Inflammatory macrophage treated with lipopolysaccharide for 4 hours (primary cell): ENCODE measurements around the gene ZBTB7B.

ENCODE experiments used
- DNase-seq: peaks from one replicate; pipeline ENCODE4 v3.0.0-alpha.2; 2020

The ZBTB7B gene

DNA sequence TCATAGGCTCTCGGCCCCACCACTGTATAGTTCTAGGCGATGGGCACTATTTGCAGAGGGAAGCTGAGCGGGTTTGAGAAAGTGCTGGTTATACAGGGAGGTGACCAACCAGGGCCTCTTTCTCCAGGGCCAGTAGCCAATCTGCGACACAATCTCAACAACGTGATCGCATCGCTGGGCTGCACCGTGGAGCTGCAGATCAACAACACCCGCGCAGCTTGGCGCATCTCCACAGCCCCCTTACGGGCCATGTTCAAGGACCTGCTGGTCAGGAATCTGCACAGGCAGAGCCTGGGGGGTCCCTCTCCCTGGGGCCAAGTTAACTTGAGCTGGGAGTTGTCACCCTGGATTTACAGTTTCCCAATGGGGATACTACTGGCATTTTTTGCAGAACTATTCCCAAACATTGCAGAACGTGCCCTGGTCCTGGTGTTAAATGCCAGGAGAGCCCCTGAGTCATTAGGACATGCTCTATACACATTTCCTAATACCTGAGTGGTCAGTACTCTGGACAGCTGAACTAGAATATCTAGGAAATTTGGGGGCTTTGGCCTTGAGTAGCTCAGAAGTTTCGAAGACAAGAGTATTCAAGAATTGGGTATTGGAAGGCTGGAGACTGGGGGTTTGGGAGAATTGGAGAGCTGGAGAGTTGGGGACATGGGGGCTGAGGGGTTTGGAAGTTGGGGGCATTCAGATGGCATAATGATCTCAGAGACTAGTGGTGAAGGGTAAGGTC is 37.9 kb downstream of the ZBTB7B start:
- DNase-seq = no peak

DNA sequence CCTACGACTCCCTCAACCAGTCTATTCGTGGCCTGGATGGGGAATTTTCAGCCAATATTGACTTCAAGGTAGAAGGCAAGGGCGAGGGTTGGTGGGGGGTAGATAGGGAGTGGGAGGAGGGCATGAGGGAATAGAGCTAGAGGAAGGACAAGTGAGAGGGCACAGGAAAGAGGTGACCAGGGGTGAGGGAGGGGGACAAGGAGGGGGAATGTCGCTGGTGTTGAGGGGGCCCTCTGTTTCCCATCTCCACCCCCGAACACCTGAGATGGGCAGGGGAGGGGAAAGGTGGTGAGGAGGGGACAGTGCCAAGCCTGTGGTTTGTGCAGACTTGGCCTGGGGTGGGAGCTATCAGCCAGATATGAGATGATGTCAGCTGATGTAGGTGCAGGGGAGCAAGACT is 40.2 kb downstream of the ZBTB7B start:
- no peak for DNase-seq

DNA sequence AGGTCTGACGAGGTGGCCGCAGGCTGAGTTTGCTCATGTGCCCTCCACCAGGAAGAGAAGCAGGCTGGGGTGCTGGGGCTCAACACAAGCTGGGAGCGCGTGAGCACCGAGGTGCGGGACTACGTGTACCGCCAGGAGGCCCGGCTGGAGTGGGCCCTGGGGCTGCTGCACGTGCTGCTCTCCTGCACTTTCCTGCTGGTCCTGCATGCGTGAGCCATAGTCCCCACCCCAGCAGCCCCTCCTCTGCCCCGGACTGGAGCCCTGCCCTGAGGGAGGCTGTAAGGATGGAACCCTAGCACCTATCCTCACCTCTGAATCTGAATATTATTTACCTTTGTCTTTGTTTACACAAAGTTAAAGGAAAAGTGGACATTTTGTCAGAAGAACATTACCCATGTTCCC is 40.7 kb downstream of the ZBTB7B start:
- no peak for DNase-seq

DNA sequence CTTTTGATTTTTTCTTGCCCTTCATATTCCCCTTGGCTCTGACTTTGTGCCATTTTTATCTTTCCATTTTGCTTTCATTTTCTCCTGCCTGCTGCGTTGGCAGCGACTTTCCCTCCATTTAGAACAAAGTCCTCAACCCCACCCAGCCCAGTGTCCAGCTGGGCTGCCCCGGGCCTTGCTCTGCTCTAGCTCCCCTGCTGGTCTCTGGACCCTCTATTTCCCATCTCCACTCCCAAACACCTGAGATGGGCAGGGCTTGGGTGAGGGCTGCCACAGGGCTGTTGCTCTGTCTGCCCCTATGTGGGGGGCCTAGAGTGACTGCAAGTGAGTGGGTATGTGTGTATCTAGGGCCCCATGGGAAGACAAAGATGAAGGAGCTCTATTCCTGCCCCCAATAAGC is 41.2 kb downstream of the ZBTB7B start:
- no peak for DNase-seq

DNA sequence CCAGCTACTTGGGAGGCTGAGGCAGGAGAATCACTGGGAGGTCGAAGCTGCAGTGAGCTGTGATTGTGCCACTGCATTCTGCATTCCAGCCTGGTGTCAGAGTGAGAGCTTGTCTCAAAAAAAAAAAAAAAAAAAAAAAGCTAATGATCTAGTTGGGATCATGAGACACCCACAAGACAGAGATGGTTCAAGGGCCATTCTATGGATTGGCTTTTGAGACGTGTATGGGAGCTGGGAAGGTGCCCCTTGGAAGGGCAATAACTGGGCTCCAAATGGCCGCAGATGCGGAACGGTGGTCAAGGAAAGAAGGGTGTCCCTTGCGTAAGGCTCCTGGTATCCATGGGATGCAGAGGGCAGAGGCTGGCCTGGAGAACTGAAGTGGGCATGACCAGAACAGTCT is 41.8 kb downstream of the ZBTB7B start:
- no peak for DNase-seq

DNA sequence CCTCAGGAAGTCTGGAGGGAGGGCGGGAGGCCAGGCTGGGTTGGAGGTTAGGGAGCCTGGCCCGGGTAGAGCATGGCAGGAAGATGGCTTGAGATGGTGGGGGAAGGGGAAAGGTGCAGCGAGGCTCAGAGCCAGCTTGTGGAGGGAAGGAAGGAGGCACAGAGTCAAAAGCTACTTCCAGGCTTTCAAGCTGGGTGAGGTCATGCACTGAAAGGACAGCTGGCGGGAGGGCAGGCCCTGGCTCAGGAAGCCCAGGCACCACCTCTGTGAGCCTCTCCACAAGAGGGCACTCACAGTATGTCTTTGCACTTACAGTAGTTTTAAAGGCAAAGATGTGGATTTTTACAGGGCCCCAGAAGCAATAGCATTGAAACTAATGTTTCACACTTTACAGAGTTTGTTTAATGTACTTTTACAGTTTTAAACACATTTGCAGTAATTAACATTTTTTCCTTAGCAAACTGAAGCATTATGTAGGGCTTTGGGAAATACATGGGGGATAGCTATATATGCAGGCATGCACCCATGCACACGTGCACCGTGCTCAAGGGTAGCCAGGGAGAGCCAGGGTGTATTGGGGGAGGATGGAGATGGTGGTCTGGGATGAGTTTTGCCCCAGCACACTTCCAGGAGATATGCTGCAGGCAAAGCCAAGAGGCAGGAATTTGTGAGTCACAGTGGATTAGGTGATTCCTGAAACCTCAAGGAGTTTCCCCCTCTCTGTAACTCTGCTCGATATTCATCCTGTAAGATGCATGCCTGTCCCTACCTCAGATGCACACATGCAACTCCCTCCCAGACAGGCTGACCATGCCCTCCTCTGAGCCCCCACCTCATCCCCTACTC is 42.4 kb downstream of the ZBTB7B start:
- DNase-seq = peak; percentile 91

DNA sequence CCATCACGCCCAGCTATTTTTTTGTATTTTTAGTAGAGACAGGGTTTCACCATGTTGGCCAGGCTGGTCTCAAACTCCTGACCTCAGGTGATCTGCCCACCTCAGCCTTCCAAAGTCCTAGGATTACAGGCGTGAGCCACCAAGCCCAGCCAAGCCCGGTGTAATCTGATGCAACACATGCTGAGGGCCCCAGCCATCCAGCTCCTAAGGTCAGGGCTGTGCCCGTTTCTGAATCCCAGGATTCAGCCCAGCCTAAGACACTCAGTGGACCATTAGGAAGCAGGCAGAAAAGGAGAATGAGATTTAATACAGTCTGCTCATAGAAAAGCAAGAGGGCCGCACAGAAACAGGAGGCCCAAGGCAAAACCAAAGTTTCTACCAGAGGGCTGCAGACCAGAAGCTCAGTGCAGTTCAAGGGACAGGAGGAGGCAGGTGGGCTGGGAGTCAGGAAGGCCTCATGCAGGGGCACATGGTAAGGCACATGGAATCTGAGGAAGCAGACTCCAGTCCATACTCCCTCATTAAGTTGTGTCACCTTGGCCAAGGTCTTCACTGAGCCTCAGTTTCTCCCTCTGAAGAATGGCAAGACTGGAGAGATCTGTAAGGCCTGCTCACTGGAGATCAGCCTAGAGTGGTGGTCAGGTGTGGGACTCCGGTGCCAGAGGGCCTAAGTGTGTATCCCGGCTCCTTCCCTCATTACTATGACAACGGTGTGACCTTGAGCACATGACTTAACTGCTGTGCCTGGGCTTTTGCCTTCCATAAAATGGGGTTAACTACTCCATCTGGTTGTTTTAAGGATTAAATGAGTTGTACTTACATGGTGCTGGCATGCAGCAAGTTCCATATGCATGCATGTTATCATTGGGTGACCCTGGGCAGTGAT is 46.1 kb downstream of the ZBTB7B start:
- DNase-seq = no peak

DNA sequence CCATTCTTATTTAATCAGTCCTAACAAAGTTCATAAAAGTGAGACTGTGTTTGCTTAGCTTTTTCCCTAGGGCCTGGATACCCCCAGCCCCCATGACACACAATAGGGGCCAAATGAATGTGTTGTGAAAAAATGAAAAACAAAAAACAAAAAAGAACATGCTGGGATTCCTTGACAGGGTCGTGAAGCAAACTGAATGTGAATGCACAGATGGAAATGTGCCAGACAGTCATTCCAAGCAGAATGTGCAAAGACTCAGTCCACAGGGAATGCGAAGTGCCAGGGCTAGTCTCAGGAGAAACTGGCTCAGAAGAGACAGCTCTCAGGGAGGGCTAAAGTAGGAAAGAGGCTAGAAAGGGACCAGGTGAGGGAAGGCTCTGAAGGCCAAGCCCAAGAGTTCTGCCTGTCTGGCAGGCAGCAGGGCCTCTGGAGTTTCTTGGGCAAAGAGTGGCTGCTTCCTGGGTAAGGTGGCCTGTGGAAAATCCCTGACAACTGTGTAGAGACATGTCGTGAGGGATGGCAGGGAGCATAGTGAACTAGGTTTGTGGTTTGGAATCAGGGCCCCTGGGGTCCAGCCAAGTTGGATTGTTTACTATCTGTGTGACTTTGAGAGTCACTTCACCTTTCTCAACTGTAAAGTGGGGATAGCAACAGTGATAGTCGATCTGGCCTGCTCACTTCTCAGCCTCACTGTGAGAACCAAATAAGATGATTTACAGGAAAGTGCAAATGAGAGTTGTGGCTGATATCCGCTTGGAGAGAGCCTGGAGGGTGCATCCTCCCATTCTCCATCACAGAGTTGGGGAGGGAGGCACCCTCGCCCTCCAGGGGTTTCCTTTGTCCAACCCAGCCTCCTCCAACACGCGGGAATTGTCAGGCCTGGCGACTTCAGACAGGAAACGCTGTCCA is 47.3 kb downstream of the ZBTB7B start:
- DNase-seq = no peak

DNA sequence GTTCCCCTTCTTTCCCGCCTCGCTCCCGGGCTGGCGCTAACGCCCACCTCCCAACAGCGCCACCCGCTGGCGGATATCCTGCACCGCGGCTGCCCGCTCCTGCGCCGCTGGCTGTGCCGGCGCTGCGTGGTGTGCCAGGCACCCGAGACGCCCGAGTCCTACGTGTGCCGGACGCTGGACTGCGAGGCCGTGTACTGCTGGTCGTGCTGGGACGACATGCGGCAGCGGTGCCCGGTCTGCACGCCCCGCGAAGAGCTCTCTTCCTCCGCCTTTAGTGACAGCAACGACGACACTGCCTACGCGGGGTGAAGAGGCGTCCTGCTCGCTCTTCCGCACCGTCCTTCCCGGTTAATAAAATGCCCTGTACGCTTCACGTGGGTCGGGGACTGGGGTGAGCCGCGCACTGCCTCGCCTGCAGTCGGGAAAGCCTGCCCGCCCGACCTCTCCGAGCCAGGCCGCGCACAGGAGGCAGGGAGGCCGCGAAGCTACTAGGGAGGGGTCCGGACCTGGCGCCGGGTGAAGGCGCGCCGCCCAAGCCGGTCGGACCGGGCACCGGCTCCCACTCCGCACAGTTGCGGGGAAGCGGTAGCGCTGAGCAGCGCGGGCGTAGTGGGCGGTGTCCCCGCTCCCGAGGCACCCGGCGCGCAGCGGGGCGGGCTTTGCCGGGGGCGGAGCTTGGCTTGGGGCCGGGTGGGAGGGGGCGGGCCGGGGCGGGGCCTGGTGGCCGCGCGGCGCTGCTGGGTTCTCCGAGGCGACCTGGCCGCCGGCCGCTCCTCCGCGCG is 48.1 kb downstream of the ZBTB7B start, which contains the start of gene ADAM15:
Gene ADAM15, plus strand, starts transcription at position 757 of the 782 bp plus-strand sequence. CDS start 71 bp downstream, outside the sequence.
- peak; percentile 87 for DNase-seq

DNA sequence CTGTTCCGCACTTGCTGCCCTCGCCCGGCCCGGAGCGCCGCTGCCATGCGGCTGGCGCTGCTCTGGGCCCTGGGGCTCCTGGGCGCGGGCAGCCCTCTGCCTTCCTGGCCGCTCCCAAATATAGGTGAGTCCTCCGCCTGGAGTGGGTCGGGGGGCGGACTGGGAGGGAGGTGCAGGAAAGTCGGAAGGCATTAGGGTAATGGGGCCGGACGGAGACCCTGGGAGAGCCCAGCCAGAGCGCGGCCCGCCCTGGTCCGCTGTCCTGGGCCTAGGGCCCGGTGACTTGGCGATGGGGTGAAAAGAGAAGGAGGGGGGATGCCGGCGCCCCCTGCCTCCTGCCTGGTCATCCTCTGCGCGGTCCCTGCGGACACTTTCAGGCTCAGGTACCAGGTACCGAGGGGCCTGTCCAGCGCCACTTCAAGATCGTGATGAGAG is 48.8 kb downstream of the ZBTB7B start:
- no peak for DNase-seq

DNA sequence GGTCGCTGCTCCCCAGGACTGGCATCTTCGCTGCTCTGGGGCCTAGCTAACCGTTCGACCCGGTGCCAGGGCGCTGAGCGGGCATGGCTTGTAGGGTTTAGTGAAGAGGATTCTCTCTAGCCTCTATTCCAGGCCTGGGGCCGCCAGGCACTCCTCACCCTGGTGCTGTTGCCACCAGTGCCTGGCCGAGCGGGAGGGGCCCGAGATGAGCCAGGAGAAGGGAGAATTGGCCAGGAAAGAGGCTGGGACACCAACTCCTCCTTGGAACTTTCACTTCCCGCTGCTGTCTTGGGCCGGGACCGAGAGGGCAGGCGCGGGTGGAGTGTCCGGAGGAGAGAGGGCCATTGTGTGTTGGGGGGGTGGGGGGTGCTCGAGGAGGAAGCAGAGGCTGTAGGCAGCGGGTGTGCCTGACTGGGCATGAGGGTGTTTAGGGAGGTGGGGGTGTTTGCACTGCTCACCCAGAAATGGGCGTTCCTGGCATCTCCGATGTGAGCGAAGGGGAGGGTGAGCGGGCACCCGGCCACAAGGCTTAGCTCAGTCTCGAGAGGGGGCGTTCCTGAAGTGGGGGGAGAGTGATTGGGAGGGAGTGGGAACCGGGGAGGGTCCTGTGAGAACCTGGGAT is 49.3 kb downstream of the ZBTB7B start:
- DNase-seq = peak; percentile 44

DNA sequence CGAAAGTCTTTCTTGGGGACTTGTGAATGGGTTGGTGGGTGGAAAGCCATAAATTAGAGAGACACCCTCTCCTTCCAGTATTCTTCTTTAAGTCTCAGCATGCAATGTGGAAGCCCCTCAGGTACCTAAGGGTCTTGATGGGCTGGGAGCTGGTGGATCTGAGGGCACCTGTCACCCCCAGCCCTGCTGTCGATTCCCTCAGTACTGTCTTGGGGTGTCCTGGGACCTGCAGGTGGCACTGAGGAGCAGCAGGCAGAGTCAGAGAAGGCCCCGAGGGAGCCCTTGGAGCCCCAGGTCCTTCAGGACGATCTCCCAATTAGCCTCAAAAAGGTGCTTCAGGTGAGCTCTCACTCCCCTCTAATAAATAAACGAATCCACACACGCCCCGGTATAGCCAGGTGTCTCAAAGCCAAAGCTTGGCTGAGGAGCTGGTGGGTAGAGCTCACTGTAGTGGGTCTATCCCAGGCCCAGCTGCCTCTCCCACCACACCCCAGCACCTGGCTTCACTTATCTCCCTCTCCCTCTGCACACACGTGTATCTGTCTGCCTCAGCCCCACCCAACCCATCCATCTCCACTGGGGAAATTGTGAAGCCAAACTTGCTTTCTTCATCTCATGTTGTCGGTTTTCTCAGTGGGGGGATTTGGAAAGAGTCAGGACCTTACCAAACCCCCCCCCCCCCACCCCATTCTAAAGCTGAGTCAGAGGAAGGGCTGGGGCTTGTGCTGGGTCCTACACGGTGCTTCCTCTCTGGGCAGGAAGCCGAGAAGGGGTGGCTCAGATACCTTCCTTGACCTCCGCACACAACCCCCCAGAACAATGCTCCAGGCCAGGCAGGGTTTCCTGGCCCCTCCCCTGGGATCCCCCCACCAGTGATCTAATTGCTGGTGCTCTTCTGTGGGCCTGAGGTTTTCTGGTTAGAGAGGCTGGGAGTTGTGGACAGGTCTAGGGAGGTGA is 50.1 kb downstream of the ZBTB7B start:
- peak; percentile 26 for DNase-seq

DNA sequence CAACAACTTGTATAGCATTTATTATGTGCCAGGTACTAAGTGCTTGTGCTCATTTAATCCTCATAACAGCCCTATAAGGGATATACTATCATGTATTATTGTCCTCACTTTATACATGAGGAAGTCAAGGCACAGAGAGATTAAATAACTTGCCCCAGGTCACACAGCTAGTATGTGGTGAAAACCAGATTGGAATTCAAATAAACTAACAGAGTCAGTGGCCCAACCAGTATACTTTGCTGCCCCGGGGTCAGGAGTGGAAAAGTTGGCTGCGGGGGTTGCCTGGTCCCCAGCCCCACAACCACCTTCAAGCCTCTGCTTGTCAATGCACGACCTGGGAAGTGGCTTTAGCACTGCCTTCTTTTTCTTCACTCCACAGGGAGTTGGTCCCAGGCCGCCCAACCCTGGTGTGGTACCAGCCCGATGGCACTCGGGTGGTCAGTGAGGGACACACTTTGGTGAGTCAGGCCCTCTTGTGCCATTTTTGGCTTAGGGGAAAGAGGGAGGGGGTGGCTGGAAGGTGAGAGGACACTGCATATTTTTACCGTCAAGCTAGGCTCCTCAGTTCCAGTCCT is 51.0 kb downstream of the ZBTB7B start:
- DNase-seq = no peak

DNA sequence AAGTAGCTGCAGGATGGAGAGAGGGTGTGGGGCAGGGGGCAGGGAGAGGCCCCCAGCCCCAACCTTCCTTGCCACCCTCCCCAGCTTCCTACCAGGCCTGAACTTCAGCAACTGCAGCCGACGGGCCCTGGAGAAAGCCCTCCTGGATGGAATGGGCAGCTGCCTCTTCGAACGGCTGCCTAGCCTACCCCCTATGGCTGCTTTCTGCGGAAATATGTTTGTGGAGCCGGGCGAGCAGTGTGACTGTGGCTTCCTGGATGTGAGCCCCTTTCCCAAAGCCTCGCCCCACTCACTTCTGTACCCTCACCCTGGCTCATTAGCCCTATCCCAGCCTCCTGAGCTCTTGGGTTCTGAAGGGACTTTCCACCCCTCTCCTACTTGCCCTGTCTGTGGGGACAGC is 54.5 kb downstream of the ZBTB7B start:
- no peak for DNase-seq

DNA sequence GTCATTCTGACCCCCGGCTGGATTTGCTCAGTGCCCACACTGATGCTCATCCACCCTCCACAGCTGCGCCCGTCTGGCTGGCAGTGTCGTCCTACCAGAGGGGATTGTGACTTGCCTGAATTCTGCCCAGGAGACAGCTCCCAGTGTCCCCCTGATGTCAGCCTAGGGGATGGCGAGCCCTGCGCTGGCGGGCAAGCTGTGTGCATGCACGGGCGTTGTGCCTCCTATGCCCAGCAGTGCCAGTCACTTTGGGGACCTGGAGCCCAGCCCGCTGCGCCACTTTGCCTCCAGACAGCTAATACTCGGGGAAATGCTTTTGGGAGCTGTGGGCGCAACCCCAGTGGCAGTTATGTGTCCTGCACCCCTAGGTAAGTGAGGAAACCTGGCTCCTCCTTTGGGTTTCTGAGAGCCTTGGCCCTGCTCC is 55.2 kb downstream of the ZBTB7B start:
- no peak for DNase-seq

DNA sequence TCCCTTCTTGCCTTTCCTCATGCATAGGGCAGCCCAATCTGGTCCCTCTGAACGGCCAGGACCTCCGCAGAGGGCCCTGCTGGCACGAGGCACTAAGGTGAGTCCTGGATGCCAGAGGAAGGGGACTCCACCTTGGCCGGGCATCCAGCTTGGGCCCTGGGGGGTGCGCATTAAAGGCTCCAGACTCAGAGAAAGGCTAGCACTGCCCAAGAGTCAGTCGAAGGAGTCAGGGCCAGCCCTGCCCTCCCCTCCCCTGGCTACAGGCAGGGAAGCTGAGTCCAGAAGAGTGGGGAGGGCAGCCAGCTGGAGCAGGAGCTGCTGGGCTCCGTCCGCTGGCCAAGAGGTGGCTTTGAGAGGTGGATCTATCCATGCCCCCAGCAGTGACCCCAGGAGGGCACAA is 58.1 kb downstream of the ZBTB7B start:
- no peak for DNase-seq

DNA sequence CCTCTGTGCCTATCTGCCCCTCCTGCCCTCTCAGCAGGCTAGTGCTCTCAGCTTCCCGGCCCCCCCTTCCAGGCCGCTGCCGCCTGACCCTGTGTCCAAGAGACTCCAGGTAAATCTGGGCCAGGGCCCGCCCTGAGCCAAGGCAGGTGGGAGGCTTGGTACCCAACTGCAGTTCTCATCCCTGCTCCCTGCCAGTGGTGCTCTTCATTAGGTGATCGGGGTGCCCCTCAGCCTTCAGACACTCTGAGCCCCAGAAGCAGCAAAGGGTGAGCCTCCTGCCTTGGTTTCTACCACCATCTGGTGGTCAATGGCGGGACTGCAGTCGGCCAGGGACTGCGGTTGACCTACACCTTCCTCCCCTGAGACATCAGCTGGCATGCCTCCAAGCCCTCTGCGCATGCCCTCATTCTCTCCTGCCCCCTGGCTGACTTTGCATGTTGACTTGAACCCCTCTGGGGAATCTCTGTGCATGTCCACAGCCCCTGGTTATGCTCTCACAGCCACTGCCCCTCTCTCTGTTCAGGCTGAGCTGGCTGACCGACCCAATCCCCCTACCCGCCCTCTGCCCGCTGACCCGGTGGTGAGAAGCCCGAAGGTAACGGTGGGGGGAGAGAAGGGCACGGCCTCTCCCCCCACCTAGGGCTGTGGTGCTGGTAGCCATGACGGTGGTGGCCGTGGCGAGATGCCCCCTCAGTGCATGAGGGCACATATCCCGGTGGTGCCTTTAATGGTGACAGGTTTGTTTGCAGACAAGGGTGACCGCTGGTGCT is 59.0 kb downstream of the ZBTB7B start:
- DNase-seq = peak; percentile 68

DNA sequence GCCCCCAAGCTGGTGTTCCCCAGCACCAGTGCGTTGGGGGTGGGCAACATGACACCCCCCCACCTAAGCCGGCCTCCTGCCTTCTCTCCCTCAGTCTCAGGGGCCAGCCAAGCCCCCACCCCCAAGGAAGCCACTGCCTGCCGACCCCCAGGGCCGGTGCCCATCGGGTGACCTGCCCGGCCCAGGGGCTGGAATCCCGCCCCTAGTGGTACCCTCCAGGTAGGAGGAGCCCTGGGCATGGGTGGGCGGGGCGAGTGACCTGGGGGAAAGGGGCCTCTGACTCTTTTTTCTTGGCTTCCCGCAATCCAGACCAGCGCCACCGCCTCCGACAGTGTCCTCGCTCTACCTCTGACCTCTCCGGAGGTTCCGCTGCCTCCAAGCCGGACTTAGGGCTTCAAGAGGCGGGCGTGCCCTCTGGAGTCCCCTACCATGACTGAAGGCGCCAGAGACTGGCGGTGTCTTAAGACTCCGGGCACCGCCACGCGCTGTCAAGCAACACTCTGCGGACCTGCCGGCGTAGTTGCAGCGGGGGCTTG is 59.6 kb downstream of the ZBTB7B start:
- DNase-seq = no peak
